Activated naive CD4-positive, alpha-beta T cell treated with anti-CD3 and anti-CD28 coated beads, Interleukin-2, amount 10 ng/mL, durations not matched to agents 5 hours and 36 hours (primary cell): ENCODE results near the gene GPR52. TPM values are rescaled to one million over a fixed set of nuclear protein-coding genes. Genes with fewer than 3 reads are reported as not detected.

Experiments used
- total RNA-seq, 2 experiments: library from RNA; stranded (reverse); gene quantifications; one replicate each; pipeline ENCODE4 v1.2.3, GENCODE V29; 2021

The GPR52 gene
- 1 to 10 TPM; 1.2 to 1.3 TPM for total RNA-seq

GRCh38 chr1:174447866-174448530 lies at the start of gene GPR52:
GPR52 (plus strand) TSS chr1:174447964; CDS start chr1:174448112, 148 bp downstream.

